Kidney (tissue), 14 donors: ENCODE data around the gene MEGF11. TPM values are rescaled to one million over a fixed set of nuclear protein-coding genes. Genes with fewer than 3 reads are reported as not detected.
"Not testable (repeated sequence)": the region's sequence is repeated elsewhere in the genome, so short reads cannot be mapped to it uniquely, and the experiment has no call there.

Experiments used
- DNase-seq, 5 donors: peaks; one replicate each; pipeline ENCODE4 v3.0.0-alpha.2; 2013 to 2020
- FAIRE-seq: peaks from 2 replicates; lab custom pipeline; 2012; peaks lifted over from hg19 to GRCh38; lab: Jason Lieb, UNC
- H3K27ac ChIP-seq, 2 donors: one replicate each; pipeline ENCODE4 v1.7.0; 2013; ENCODE audit warnings: low read depth in 2 of 2, low read length in 2 of 2, inconsistent platforms in 1 of 2
- H3K27me3 ChIP-seq: one replicate; pipeline ENCODE4 v1.7.1; 2013; ENCODE audit warnings: low read length, inconsistent platforms; ENCODE audit not compliant: control insufficient read depth, insufficient read depth
- H3K36me3 ChIP-seq, 3 donors: one replicate each; pipeline versions ENCODE4 v1.7.0 to v1.7.1; 2013; ENCODE audit warnings: low read length in 3 of 3, control low read depth in 1 of 3, inconsistent platforms in 1 of 3; ENCODE audit not compliant: insufficient read depth in 3 of 3, control insufficient read depth in 2 of 3
- H3K4me1 ChIP-seq, 3 donors: one replicate each; pipeline versions ENCODE4 v1.7.0 to v1.7.1; 2013; ENCODE audit warnings: low read length in 3 of 3, inconsistent platforms in 1 of 3, low read depth in 1 of 3; ENCODE audit not compliant: control insufficient read depth in 2 of 3, insufficient read depth in 2 of 3
- H3K4me3 ChIP-seq, 3 donors: one replicate each; pipeline versions ENCODE4 v1.7.0 to v1.8.1; 2013; ENCODE audit warnings: low read length in 3 of 3, control low read depth in 1 of 3, inconsistent platforms in 1 of 3
- H3K9ac ChIP-seq, 3 donors: one replicate each; pipeline versions ENCODE4 v1.7.0 to v1.7.1; 2013; ENCODE audit warnings: low read length in 3 of 3, control low read depth in 1 of 3, inconsistent platforms in 1 of 3
- H3K9me3 ChIP-seq, 3 donors: one replicate each; pipeline versions ENCODE4 v1.7.0 to v1.7.1; 2013; ENCODE audit warnings: low read length in 3 of 3, control low read depth in 1 of 3, inconsistent platforms in 1 of 3; ENCODE audit not compliant: control insufficient read depth in 2 of 3, insufficient read depth in 1 of 3
- intact Hi-C: fragments of 100-400 bp; cut with DNase I; formaldehyde crosslinking; loops from one replicate; pipeline ENCODE4 v1.11.1; 2022
- polyA plus RNA-seq: library from polyadenylated mRNA; stranded (reverse); fragments of 350-450 nt; fragmentation: Illumina TruSeq; extraction: RNeasy Lipid Tissue Mini Kit (QIAGEN cat#74804); gene quantifications from one replicate; pipeline ENCODE4 v1.2.3, GENCODE V29; 2014; ENCODE audit warnings: low read depth, low replicate concordance; ENCODE audit not compliant: insufficient read depth
- total RNA-seq: library from RNA; stranded (reverse); fragmentation: NEBNext Ultra II Directional; extraction: Animal tissue kit (Norgen Biotek cat#: 25700); gene quantifications from one replicate; pipeline ENCODE4 v1.2.1, GENCODE V29; 2021
- TF ChIP-seq, protein P1 (sequence below): IDR thresholded peaks from 3 replicates; pipeline ENCODE4 v1.5.1; 2012; ENCODE audit warnings: mild to moderate bottlenecking, moderate library complexity, borderline replicate concordance; ENCODE audit not compliant: insufficient read depth; ENCODE audit errors: extremely low read depth
- donor health status: control.
- donor health status: control.
- donor health status: control.
- donor health status: control.
- donor health status: control.
- donor health status: DM: yes; HTN: yes; CAD: no.
- donor health status: Normal renal cell carcinoma (clear cell type).

Gene MEGF11
- total and polyA plus RNA-seq, 2 donors from 2014 or later, result 10.4 to 41.8 TPM

DNA sequence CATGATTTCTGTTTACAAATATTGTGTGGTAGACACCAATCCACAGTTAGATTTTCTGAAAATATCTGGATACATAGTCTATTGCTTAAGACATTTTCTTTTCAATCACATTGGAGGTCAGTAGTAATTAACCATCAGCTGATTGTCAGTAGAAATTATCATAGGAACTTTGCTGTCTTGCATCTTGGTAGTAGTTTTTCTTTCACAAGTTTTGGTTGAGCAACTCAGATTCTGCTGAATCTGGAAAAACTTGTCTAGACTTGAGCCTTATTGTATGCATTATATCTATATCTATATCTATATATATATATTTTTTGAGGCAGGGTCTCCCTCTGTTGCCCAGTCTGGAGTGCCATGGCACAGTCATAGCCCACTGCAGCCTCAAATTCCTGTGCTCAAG is 380.3 kb downstream of the MEGF11 start:
- TF ChIP-seq, protein P1, sequence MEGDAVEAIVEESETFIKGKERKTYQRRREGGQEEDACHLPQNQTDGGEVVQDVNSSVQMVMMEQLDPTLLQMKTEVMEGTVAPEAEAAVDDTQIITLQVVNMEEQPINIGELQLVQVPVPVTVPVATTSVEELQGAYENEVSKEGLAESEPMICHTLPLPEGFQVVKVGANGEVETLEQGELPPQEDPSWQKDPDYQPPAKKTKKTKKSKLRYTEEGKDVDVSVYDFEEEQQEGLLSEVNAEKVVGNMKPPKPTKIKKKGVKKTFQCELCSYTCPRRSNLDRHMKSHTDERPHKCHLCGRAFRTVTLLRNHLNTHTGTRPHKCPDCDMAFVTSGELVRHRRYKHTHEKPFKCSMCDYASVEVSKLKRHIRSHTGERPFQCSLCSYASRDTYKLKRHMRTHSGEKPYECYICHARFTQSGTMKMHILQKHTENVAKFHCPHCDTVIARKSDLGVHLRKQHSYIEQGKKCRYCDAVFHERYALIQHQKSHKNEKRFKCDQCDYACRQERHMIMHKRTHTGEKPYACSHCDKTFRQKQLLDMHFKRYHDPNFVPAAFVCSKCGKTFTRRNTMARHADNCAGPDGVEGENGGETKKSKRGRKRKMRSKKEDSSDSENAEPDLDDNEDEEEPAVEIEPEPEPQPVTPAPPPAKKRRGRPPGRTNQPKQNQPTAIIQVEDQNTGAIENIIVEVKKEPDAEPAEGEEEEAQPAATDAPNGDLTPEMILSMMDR, result no peak
- no peaks in the 10 kb centered on the region for H3K27me3 ChIP-seq
- FAIRE-seq (no peak), DNase-seq (no peak)
- no peak overlapping the region for H3K27ac ChIP-seq
- intact Hi-C loops, result no loop called here
- peaks cover 3 to 11% (median 8%) of the 10 kb centered on the region in 3 donors for H3K36me3 ChIP-seq
- no peak overlapping the region for H3K9ac ChIP-seq
- peaks cover 0 to 6% (median 0%) of the 10 kb centered on the region in 3 donors for H3K4me1 ChIP-seq
- H3K4me3 ChIP-seq, result no peak overlapping the region
- H3K9me3 ChIP-seq, result no peaks in the 10 kb centered on the region

DNA sequence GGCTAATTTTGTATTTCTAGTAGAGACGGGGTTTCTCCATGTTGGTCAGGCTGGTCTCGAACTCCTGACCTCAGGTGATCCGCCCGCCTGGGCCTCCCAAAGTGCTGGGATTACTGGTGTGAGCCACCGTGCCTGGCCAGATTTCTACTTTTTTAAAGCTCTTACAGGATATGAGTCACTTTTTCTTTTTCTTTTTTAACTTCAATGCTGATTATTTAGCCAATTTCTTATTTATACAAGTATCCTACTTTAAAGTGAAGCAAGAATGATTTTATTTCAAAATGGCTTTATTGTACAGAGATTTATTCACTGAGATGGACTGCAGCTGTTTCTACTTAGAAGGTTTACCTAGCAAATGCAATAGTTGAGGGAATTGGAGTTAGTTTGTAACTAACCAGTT is 381.0 kb downstream of the MEGF11 start:
- H3K36me3 ChIP-seq, H3K9me3 ChIP-seq, H3K4me1 ChIP-seq, H3K4me3 ChIP-seq, intact Hi-C loops, H3K27me3 ChIP-seq, H3K9ac ChIP-seq, FAIRE-seq, H3K27ac ChIP-seq: not testable (repeated sequence)
- peak in 1 of 5 donors; percentile 49 for DNase-seq

DNA sequence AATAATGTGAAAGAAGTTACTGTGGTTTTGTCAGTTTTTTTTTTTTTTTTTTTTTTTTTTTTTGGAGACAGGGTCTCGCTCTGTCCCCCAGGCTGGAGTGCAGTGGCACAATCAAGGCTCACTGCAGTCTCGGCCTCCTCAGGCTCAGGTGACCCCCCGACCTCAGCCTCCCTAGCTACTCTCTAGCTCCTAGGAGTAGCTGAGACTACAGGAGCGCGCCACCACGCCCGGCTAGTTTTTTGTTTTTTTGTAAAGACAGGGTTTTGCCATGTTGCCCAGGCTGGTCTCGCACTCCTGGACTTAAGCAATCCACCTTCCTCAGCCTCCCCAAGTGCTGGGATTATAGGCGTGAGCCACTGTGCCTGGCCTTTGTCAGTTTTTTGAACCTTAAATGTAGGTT is 381.7 kb downstream of the MEGF11 start:
- FAIRE-seq, intact Hi-C loops, H3K9ac ChIP-seq, H3K27me3 ChIP-seq, H3K4me1 ChIP-seq, H3K9me3 ChIP-seq, H3K27ac ChIP-seq, H3K4me3 ChIP-seq, H3K36me3 ChIP-seq, DNase-seq: not testable (repeated sequence)

DNA sequence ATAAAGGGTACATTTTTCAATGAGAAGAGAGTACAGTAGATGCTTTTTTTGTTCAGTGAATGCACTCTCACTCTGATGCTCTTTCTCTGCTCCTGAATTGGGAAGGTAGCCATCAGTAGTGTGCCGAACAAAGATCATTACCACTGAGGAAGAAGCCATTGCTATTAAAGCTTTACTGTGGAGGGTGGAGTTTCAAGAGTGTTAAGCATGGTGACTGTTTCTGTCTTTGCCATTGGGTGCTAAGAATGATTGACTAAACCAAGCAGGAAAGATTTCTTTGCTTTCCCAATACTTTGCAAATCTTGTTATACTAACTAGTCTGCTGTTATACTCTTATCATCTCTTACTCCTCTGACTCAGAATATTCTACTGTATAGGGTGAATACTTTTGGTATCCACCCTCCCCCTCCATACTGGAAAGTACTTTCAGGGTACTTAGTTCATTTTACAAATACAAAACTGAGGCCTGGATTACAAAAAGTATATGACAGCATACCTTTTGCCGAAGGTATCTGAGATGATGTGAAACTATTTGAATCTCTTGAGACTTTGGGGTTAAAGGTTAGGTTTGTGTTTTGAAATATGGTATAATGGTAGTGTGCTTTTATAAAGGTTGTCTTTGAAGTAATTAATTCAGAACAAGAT is 382.5 kb downstream of the MEGF11 start:
- Histone ChIP-seq H3K36me3 (no peaks in the 10 kb centered on the region), H3K9ac (peak overlapping the region; percentile 41 to 97 (median 84)), H3K27me3 (no peaks in the 10 kb centered on the region), H3K4me3 (peak overlapping the region; percentile 96 to 97 (median 97)), H3K9me3 (no peaks in the 10 kb centered on the region), H3K4me1 (peaks cover 0 to 6% (median 0%) of the 10 kb centered on the region in 3 donors), H3K27ac (peak overlapping the region; percentile 39 to 96)
- intact Hi-C loops, result no loop called here
- TF ChIP-seq, protein P1, result no peak
- FAIRE-seq, result no peak
- peak in 2 of 5 donors; percentile 27 to 56 for DNase-seq
